GM20431 (cell line): ENCODE results near the gene PEX26.
"Not testable (repeated sequence)": the region's sequence is repeated elsewhere in the genome, so short reads cannot be mapped to it uniquely, and the experiment has no call there.

Experiments
- in situ Hi-C: fragments of 300-500 bp; cut with MseI, MboI; formaldehyde crosslinking; loops from one replicate; pipeline ENCODE4 v1.15.0; 2020; ENCODE audit warnings: low sequenced_read_pairs; ENCODE audit not compliant: unreplicated experiment

Gene PEX26

DNA sequence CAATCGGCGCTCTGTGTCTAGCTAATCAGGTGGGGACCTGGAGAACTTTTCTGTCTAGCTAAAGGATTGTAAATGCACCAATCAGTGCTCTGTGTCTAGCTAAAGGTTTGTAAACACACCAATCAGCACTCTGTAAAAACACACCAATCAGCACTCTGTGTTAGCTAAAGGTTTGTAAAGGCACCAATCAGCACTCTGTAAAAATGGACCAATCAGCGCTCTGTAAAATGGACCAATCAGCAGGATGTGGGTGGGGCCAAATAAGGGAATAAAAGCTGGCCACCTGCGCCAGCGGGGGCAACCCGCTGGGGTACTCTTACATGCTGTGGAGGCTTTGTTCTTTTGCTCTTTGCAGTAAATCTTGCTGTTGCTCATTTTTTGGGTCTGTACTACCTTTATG lies 63.2 kb downstream of the PEX26 start:
- in situ Hi-C loops, result not testable (repeated sequence)

DNA sequence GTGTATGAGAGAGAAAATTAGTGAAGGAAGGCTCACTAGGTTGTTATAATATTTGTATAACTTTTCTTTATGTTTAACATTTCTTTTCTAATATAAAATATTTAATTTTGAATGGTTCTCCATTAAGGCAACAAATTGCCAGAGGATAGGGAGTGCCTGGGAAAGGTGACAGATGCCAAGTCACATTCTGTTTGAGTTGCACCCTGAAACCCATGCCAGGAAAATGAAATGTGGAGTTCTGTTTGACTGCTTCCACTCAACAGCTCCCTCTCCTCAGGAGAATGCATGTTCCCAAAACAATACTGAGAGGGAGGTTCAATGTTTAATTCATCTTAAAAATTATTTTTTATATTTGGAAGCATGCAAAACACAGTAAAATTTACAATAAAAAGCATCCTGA lies 66.3 kb downstream of the PEX26 start:
- in situ Hi-C loops, result no loop called here

DNA sequence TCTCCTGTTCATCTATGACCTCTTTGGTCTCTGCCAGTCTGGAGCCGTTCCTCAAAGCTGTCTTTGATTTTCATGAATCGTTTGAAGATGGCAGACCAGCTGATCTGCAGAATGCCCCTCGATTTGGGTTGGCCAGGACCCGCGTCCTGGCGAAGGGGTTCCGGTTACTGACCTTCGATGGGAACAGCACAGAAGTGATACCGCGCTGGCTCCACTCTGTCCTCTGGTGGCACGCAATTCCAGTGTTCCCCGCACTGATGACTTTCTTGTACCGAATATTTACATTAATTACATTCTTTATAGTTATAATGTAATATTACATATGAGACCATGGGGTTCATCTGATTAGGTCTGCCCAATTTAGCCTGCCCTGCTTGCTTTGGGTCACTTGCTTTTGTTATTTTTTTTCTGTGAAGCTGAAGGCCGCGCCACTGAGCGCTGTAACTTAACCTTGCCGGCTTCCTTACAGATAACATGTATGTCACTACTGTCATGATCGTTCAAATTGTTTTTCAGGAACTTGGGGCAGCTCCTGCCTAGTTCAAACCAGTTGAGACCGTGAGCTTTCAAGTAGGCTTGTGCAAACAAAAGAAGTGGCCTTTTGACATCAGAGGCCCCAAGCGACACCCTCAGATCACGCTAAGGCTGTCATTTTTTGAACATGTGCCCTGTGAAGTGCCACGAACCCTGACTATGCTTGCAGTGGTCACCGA lies 68.0 kb downstream of the PEX26 start:
- in situ Hi-C loops, result no loop called here

DNA sequence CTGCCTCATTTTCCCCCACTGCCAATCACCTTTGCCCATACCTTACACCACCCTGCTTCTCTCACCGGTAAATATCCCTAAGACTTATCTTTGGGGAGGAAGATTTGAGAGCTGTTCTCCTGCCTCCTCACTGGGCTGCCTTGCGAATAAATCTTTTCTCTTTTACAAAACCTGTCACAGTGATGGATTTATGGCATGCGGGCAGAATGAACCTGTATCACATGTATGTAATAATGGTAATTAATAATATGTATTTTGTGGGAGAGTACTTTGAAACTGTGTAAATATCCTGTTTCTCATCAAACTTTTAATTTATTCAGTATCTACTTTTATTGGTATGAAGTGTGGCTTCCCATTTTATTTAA lies 68.6 kb downstream of the PEX26 start:
- in situ Hi-C loops, result no loop called here

DNA sequence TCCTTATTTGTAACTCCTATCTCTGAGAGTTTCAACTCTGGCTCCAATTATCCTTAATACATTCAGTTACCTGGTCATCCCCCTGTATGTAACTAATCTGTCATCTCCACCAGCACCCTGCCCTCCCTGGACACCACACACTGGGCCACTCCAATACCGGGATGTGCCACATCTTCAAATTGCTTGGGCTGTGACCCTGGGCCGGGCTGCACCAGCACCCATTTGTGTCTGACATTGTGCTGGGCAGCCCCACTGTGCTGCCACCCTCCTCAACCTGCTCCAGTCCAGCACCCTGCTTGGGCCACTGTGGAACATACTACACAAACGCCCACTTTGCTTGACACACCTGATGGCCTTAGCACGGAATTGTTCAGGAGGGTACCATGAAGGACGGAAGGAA lies 70.0 kb downstream of the PEX26 start:
- in situ Hi-C loops, result no loop called here

DNA sequence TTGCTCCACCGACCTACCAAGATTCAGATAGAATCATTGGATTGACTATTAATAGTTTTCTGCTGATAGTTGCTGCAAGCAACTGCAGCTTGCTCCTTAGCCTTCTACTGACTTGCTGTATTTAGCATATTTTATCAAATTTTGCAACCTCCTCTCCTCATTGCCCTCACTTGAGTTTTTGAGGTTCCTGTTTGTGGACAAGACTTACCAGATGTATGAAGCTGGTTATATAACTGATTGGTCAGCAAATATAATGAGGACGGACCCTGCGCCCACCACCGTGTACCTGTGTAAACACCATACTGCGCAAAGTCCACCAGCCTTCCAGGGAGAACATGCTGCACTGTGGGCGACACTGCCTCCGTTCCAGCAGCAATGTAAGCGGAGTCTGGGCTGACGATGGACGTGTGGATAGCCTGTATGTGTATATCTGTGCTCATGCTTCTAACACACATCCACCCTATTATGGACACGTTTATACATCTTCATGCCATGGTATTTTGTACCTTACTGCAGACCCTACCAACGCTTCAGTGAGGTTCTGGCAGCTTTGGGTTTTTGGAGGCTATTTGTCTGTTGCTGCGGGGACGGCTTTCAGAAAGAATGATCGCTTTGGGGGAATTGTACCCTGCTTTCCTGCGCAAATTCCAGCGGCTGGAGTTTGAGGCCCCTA lies 70.6 kb downstream of the PEX26 start:
- in situ Hi-C loops, result no loop called here

DNA sequence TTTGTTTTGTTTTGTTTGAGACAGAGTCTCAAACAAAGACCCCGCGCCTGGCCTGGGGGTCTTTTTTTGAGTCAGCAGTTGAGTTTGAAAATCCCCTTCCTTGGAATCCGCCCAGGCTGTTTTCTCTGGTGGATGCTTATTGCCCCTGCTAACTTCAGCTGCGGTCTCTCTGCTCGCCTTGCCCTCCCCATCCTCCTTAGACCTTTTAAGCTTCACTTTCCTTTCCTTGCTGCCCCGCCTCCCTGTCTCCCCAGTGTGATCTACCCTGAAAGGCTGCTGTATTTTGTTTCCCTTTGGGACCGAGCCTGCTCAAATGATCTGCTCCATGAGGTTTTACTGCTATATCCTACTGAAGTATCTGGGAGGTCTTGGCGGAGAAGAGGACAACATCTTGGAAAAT lies 74.7 kb downstream of the PEX26 start:
- in situ Hi-C loops, result no loop called here

DNA sequence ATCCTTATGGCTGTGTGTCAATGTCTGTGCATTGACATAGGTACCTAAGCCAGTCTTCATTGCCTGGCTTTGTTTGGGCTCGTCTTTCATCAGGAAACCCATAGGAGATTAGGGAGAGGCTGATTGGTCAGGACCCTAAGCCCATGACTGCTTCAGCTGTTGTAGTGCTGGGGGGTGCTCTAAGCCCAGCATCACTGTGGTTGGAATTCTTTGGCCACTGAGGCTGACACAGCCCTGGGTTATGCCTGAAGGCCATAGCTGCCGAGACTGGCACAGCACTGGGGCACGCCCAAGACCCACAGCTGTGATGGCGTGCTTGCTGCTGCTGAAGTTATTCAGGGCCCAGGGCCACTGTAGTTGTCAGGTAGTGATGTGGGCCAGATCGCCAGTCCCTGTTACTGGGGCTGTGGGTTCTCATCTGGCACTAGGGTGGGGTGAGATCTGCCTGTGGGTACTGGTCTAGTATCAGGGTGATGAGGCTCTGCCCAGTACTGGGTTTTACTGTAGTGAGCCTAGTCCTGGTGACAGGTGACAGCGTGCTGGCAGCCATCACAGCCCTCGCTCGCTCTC lies 77.1 kb downstream of the PEX26 start:
- in situ Hi-C loops, result no loop called here
